GM12891 (cell line): ENCODE data around the gene LAMP1.

Source experiments
- POLR2A ChIP-seq: IDR thresholded peaks from 2 replicates; pipeline ENCODE4 v1.6.1; 2011; ENCODE audit warnings: low read depth, low read length, control low read depth
- POLR2AphosphoS5 ChIP-seq: IDR thresholded peaks from 2 replicates; pipeline ENCODE4 v1.6.1; 2011; ENCODE audit warnings: low read depth, low read length, control low read depth
- POU2F2 ChIP-seq: IDR thresholded peaks from 2 replicates; pipeline ENCODE4 v1.6.1; 2011; ENCODE audit warnings: low read depth, mild to moderate bottlenecking, control low read depth, low read length, moderate library complexity
- TAF1 ChIP-seq: IDR thresholded peaks from 2 replicates; pipeline ENCODE4 v1.6.1; 2011; ENCODE audit warnings: low read depth, low read length, control low read depth

GRCh38 chr13:113327391-113327765 is 30.3 kb downstream of the LAMP1 start:
- TF ChIP-seq POLR2A, result no peak
- no peak for TF ChIP-seq POU2F2
- no peak for TF ChIP-seq POLR2AphosphoS5
- no peak for TF ChIP-seq TAF1
